Transverse colon (tissue), 4 donors: Measurements from ENCODE around the gene SCLY. TPM values are rescaled to one million over a fixed set of nuclear protein-coding genes. Genes with fewer than 3 reads are reported as not detected.

Experiments used
- DNase-seq: peaks from one replicate; pipeline ENCODE4 v3.0.0-alpha.2; 2019
- H3K27ac ChIP-seq, 4 donors: fragments of 200-600 bp; sonication (generic); 2 replicates each; pipeline ENCODE4 v1.5.1; 2016 to 2018; ENCODE audit warnings: inconsistent platforms in 4 of 4
- H3K27me3 ChIP-seq: fragments of 200-600 bp; sonication (generic); 2 replicates; pipeline ENCODE4 v1.5.1; 2017; ENCODE audit warnings: inconsistent platforms
- H3K36me3 ChIP-seq, 4 donors: fragments of 200-600 bp; sonication (generic); 2 replicates each; pipeline ENCODE4 v1.5.1; 2017 to 2019; ENCODE audit warnings: inconsistent platforms in 4 of 4
- H3K4me1 ChIP-seq, 4 donors: fragments of 200-600 bp; sonication (generic); 2 replicates each; pipeline ENCODE4 v1.5.1; 2017 to 2020; ENCODE audit warnings: inconsistent platforms in 4 of 4
- H3K4me3 ChIP-seq, 4 donors: fragments of 200-600 bp; sonication (generic); 1 replicate in 1 of 4; 2 replicates in 3 of 4; pipeline versions ENCODE4 v1.5.1 to v1.6.1; 2017 to 2019; ENCODE audit warnings: inconsistent platforms in 4 of 4
- H3K9me3 ChIP-seq, 2 donors: fragments of 200-600 bp; sonication (generic); 2 replicates each; pipeline ENCODE4 v1.5.1; 2017 to 2019; ENCODE audit warnings: inconsistent platforms in 2 of 2
- EP300 ChIP-seq: sonication (generic); formaldehyde crosslinking; IDR thresholded peaks from one replicate; pipeline ENCODE4 v1.6.1; 2017; ENCODE audit warnings: antibody characterized with exemption, low read depth
- POLR2A ChIP-seq: fragments of 450-650 bp; IDR thresholded peaks from one replicate; pipeline ENCODE4 v1.6.1; 2016; ENCODE audit warnings: antibody characterized with exemption, mild to moderate bottlenecking, moderate library complexity
- POLR2AphosphoS5 ChIP-seq, 3 donors: sonication (generic); formaldehyde crosslinking; IDR thresholded peaks; one replicate each; pipeline ENCODE4 v1.6.1; 2016; ENCODE audit warnings: antibody characterized with exemption in 3 of 3
- WGBS, 2 donors: methylation state at CpG; one replicate each; pipeline ENCODE4 v1.1.5; 2018; ENCODE audit warnings: low coverage in 1 of 2; 5-methylcytosine and 5-hydroxymethylcytosine counted together
- in situ Hi-C, 4 donors: fragments of 200-750 bp; cut with MboI; loops; one replicate each; pipeline versions ENCODE4 v1.15.0 to v1.15.1; 2017; ENCODE audit warnings: low sequenced_read_pairs in 3 of 4, low pct_ligation_motif_present in 1 of 4, low pct_unique_long_range_greater_than_20kb in 1 of 4
- intact Hi-C: fragments of 100-400 bp; cut with DNase I; formaldehyde crosslinking; loops from one replicate; pipeline ENCODE4 v1.15.1; 2023; ENCODE audit warnings: low total_unique reads
- total RNA-seq, 4 donors: library from RNA; depleted of rRNA; stranded (reverse); fragments of >200 nt; gene quantifications; one replicate each; pipeline ENCODE4 v1.1.0, GENCODE V29; 2016
- TF ChIP-seq, protein P1 (sequence below), 5 experiments: fragments of 200-600 bp in 3 of 5; fragments of 450-650 bp in 2 of 5; sonication (generic) in 3 of 5; IDR thresholded peaks; 1 replicate in 2 of 5; 2 replicates in 3 of 5; pipeline ENCODE4 v1.5.1; 2016 to 2017; ENCODE audit warnings: antibody characterized with exemption in 5 of 5, inconsistent platforms in 3 of 5, mild to moderate bottlenecking in 2 of 5, moderate library complexity in 1 of 5

The SCLY gene
- total RNA-seq, 4 donors from 2014 or later: 9.4 to 24.3 (median 11.1) TPM

DNA sequence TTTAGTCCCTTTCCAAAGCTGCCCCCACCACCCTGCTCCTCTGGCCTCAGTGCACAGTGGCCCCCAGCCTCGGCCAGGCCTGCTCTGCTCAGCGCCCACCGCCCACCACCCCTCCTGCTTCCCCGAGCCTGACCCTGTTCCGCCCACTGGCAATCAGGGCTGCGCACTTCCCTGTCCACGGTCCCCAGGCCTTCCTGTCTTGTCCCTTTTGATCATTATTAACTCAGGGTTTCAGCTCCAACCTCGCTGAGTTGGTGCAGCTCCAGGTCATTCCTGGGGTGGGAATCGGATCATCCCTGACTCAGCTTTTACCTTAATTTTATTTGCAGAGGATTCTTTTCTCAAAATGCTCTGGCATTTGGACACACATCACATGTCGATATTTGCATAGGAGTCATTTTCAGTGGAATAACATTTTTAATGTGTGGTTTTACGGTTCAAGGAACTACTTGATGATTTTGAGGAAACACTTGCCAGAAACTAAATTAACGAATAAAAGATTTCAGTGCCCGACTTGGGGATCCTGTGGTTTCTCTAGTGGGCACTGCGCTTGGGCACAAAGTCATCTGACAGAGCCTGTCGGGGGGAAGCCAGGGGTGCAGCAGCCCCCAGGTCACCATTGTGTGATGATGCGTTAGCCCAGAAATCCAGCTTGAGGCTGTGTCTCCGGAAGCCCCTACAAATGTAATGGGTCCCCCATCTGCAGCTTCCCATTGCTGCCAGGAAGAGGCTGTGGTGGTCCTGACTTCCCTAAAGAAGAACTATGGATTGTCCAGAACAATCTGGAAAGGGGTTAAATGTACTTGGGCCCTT lies 38.3 kb downstream of the SCLY start:
- H3K9me3 ChIP-seq: no peaks in the 10 kb centered on the region
- in situ Hi-C loops (no loop called here), intact Hi-C loops (no loop called here)
- 60 to 69% methylated on average over 9 to 17 of the region's 17 CpGs for WGBS, 2 donors
- peak overlapping the region; percentile 66 to 79 (median 73) for H3K27ac ChIP-seq
- TF ChIP-seq EP300 (no peak), POLR2A (no peak), POLR2AphosphoS5 (IDR thresholded peaks at IDR 0.05) (no peak)
- TF ChIP-seq, protein P1, sequence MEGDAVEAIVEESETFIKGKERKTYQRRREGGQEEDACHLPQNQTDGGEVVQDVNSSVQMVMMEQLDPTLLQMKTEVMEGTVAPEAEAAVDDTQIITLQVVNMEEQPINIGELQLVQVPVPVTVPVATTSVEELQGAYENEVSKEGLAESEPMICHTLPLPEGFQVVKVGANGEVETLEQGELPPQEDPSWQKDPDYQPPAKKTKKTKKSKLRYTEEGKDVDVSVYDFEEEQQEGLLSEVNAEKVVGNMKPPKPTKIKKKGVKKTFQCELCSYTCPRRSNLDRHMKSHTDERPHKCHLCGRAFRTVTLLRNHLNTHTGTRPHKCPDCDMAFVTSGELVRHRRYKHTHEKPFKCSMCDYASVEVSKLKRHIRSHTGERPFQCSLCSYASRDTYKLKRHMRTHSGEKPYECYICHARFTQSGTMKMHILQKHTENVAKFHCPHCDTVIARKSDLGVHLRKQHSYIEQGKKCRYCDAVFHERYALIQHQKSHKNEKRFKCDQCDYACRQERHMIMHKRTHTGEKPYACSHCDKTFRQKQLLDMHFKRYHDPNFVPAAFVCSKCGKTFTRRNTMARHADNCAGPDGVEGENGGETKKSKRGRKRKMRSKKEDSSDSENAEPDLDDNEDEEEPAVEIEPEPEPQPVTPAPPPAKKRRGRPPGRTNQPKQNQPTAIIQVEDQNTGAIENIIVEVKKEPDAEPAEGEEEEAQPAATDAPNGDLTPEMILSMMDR (IDR thresholded peaks at IDR 0.05): no peak
- no peaks in the 10 kb centered on the region for H3K27me3 ChIP-seq
- H3K36me3 ChIP-seq: no peaks in the 10 kb centered on the region
- H3K4me1 ChIP-seq: peaks cover 0 to 12% (median 0%) of the 10 kb centered on the region in 4 donors
- DNase-seq: no peak
- peak overlapping the region in 1 of 4 donors; percentile 6 for H3K4me3 ChIP-seq

DNA sequence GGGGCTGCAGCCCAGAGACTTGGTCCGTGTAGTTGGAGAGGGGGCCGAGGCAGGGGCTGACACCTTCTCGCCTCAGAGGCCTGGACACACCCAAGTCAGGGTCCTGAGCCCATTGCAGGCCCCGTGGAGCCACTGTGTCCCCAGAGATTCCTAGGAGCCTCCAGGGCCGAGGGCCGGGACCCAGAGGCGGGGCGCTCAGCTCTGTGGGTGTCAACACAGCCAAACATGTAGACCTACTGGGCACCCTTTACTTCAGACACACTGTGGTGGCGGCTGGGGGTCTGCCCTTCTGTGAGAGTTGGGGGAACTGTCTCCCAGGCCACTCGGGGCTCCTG lies 38.9 kb downstream of the SCLY start:
- in situ Hi-C loops (no loop called here), intact Hi-C loops (no loop called here)
- Histone ChIP-seq H3K27ac (peak overlapping the region in 1 of 4 donors; percentile 79), H3K9me3 (no peaks in the 10 kb centered on the region), H3K27me3 (no peaks in the 10 kb centered on the region), H3K4me3 (no peak overlapping the region), H3K36me3 (no peaks in the 10 kb centered on the region), H3K4me1 (peaks cover 0 to 12% (median 0%) of the 10 kb centered on the region in 4 donors)
- 80% methylated on average over 8 of the region's 10 CpGs; no CpG with 5 or more reads in 1 of the 2 donors for WGBS, 2 donors
- DNase-seq: no peak
- TF ChIP-seq, protein P1 (IDR thresholded peaks at IDR 0.05): no peak
- TF ChIP-seq POLR2AphosphoS5 (IDR thresholded peaks at IDR 0.05) (no peak), POLR2A (no peak), EP300 (no peak)

DNA sequence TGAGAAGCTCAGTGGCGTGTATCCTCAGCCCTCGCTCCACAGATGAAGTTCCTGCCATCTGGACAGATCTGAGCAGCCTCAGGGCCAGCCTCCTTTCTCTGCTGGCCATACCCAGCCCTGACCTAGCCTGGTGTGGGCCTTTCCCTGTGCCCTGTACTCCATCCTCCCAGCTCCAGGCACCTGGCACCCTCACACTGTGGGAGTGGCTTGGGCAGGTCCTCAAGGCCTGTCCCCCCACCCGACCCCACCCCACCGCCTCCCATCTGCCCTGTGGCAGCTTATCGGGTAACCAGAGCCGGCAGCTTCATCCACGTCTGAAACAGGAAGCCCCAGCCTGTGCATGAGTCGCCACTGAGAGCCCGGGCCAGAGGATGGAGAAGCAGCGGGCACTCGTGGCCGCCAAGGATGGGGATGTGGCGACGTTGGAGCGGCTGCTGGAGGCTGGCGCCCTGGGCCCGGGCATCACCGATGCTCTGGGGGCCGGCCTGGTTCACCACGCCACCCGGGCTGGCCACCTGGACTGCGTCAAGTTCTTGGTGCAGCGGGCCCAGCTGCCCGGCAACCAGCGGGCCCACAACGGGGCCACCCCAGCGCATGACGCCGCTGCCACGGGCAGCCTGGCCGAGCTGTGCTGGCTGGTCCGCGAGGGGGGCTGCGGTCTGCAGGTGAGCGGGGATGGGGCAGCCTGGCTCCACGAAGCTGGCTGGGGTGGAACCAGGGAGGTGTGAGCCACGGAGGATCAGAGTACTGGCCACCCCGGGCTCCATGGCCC lies 39.4 kb downstream of the SCLY start, which contains the start of gene ESPNL:
Gene ESPNL (plus strand): TSS at position 292 of the 772 bp plus-strand sequence. CDS start 80 bp downstream, at position 372.
- H3K36me3 ChIP-seq: no peaks in the 10 kb centered on the region
- H3K27ac ChIP-seq: peak within 1 kb of the TSS in 2 of 4 donors; percentile 77 to 79
- intact Hi-C loops: no loop called here
- TF ChIP-seq POLR2A (no peak), POLR2AphosphoS5 (IDR thresholded peaks at IDR 0.05) (no peak), EP300 (no peak)
- TF ChIP-seq, protein P1 (IDR thresholded peaks at IDR 0.05): no peak
- no peaks in the 10 kb centered on the region for H3K27me3 ChIP-seq
- 87% methylated on average over 33 of the region's 38 CpGs; no CpG with 5 or more reads in 1 of the 2 donors for WGBS, 2 donors
- H3K9me3 ChIP-seq: no peaks in the 10 kb centered on the region
- peaks cover 0 to 12% (median 0%) of the 10 kb centered on the region in 4 donors for H3K4me1 ChIP-seq
- in situ Hi-C loops: no loop called here
- no peak within 1 kb of the TSS for H3K4me3 ChIP-seq
- DNase-seq: no peak
